HG02884 (cell line): ENCODE data around the gene RPL38.

Experiments used
- ATAC-seq: cut with Tn5 transposase; IDR thresholded peaks from one replicate; pipeline ENCODE4 v1.9.1; 2021; ENCODE audit warnings: mild to moderate bottlenecking, moderate library complexity; ENCODE audit not compliant: unreplicated experiment

Gene RPL38

GRCh38 chr17:74203439-74204240 lies at the start of gene RPL38:
TSS of gene RPL38 (plus strand) at chr17:74203678. CDS start at chr17:74203956, 278 bp downstream.
- ATAC-seq = peak; percentile 62

GRCh38 chr17:74153821-74154430 lies 49.6 kb upstream of the RPL38 start:
- ATAC-seq = no peak

GRCh38 chr17:74156878-74157277 lies 46.6 kb upstream of the RPL38 start:
- ATAC-seq = no peak

DNA sequence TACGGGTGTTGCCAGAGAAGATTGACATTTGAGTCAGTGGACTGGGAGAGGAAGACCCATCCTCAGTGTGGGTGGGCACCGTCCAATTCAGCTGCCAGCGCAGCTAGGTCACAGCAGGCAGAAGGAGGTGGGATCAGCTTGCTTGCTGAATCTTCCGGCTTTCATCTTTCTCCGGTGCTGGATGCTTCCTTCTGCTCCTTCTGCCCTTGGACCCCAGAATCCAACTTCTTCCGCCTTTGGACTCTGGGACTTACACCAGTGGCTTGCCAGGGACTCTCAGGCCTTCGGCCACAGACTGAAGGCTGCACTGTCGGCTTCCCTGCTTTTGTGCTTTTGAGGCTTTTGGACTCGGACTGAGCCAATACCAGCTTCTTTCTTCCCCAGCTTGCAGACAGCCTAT lies 46.1 kb upstream of the RPL38 start:
- ATAC-seq = no peak

- ATAC-seq = no peak
These were observed 44.7 kb upstream of the RPL38 start for GRCh38 chr17:74158761-74159160.

- no peak for ATAC-seq
These were observed 44.1 kb upstream of the RPL38 start for GRCh38 chr17:74159226-74159840.

DNA sequence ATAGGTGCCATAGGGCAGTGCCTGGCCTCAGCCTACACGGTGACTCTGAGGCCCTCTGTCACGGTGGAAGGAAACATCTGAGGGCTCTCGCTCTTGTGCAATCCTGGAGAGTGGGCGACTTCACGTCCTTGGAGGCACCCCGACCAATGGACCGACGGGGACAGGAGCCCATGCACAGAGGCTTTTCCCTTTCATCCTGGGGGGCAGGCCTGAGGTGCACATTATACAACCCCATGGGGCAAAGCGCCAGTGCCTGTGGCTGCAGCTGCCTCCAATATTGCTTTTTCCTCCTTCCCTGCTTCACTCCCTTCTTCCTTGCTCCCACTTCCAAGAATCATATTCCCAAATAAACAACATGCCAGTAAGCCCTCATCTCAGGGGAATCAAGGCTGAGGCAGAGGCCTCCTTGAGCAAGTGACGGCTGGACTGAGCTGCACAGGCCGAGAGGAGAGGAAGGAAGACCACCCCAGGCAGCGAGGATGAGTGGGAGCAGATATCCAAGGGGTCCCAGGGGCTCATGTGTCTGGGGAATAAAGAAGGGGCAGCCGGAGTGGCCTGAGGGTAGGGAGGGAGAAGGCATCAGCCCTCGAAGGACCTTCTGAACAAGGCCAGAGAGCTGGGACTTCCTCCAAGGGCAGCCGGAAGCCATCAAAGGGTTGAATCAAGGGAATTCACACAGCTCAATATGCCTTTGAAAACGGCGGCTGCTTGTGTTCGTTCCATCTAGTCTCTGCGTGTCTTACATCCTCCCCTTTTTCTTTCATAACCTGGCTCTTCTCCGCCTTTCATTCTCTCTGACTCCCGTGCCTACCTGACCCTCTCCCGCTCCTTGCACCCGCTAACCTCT lies 42.6 kb upstream of the RPL38 start:
- no peak for ATAC-seq

DNA sequence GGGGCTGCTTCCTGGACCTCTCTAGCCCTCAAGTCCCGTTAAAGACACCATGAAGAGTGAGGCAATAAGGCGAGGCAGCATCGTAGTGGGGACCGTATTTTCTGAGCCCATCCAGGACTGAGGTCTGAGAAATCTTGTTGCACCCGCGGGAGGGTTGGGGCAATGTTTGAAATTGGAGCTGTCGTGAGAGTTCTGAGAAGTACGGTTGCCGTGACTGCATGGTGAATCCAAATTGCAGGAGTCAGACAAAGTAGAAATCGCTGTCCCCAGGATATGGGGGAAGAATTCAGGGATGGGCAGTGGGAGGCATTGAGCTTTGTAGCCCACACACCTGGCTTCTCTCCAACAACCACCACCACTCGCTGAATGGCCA lies 42.0 kb upstream of the RPL38 start:
- no peak for ATAC-seq

DNA sequence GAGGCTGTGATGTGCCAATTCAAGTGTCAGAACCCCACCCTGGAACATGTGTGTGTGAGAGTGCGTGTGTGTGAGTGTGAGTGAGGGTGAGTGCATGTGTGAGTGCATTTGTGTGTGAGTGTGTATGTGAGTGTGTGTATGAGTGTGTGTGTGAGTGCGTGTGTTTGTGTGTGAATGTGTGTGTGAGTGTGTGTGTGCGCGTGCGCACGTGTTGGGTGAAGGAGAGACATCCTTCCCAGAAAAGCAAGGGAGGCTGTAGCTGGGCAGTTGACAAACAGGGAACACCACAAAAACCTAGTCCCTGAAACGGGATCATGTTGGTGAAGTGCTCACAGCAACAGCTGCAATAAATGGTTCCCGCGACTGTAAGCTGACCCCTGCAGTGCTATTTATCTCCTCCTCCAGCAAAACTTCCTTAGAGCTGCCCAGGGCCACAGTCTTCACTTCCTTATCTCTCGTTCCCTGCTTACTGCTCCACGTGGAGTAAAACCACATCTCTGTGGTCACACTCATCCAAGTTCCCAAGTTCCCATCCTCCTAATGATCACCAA lies 40.1 kb upstream of the RPL38 start:
- ATAC-seq = no peak

DNA sequence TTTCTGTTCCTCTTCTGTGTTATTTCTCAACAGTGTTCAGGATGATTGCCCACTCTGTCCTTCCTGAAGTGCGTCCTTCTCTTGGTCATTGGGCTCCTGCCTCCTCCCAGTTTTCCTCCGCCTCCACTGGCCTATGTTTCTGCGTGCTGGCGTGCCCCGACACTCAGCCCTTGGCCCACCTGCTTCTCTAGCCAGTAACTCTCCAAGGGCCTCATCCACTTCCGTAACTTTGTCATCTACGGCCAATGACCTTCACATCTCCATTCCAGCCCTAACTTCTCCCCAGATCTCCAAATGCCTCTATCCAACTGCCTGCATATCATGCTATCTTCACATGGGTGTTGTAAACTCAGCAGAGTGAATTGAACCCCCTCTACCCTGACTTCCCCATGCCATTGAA lies 39.6 kb upstream of the RPL38 start:
- no peak for ATAC-seq

- no peak for ATAC-seq
These were observed 38.9 kb upstream of the RPL38 start for GRCh38 chr17:74164446-74165045.

GRCh38 chr17:74165797-74166365 lies 37.6 kb upstream of the RPL38 start:
- no peak for ATAC-seq

DNA sequence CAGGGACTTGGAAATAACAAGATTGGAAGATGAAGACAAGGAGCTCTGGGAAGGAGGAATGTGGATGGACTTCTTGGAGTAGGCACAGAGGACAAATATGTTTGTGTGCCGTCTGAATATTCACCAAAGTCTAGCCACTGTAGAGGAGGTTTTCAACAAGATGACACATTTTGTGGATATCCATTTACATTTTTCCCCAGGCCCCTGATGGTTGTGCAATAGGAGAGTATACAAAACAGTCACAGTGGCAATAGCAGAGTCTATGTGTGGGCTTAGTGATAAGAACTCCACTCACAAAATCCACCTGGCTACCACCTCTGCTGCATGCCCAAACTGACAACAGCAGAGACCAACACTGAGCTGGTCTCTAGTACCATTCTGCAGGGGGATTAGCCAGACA lies 32.6 kb upstream of the RPL38 start:
- ATAC-seq = no peak

DNA sequence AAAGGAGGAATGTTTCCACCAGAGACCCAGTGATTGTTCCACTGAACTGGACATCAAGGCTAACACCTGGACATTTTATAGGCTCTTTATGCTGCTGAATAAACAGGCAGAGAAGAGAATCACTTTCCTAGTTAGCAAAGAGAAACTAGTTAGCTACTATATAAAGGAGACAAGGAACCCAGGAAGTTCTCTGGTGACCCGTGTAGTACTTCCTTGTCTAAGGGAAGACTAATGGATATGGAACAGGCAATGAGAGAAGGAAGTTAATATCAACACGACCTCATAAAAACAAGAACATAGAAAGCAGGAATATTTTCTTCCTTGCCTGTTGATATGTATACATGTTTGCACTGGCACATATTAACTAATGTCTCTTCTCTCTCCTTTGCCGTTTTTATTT lies 30.8 kb upstream of the RPL38 start:
- no peak for ATAC-seq

- no peak for ATAC-seq
These were observed 26.9 kb upstream of the RPL38 start for GRCh38 chr17:74176546-74177001.

DNA sequence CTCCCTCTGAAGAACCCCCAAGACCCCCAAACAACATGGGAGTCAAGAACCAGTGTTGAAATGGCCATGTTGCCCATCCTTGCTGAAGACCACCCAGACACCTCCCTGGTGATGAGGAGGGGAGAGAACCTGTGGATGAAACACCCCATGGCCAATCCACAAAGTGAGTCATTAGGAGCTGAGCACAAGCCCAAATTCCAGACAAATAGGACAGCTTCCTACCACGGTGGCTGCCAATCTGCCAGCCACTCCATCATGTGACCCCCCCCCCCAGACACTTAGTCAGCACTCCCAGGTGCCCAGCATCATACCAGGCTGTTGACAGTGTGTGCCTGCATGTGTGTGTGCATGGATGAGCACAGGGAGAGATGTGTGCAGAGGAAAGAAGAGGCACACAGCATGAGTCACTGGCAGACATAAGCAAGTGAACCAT lies 26.4 kb upstream of the RPL38 start:
- no peak for ATAC-seq

DNA sequence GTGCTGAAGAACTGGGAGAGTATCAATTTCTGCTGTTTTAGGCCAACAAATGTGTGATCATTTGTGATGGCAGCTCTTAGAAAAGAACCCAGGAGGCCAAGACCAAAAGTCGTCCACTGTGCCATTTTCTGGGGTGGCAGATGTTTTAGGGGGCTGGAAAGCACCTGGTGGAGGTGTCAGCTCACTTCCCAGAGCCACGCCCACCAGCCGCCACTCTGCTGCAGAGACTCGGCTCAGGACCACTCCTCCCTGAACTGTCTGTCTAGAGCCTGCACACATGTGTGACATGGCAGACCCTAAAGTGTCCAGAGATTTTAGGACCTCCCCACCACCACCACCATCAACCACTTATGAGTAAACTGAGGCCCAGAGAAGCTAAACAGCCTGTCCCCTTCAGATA lies 23.9 kb upstream of the RPL38 start:
- ATAC-seq = no peak

DNA sequence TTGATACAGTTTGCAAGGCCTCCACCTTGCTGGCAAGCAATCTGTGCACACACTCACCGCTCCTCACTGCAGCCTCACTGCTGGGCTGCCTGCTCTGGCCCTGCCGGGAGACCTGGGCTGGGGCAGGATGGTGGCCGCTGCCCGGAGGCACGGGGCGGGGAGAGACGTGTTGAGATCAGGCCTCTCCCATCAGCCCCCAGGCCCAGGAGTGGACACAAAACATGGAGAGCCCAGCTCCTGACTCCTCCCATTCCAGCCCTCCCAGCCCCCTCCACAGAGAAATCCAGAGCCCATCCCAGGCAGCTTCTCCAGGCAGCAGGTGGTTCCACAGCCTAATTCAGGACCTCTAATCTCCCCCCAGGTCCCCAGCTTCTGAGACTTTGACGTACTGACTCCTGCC lies 23.1 kb upstream of the RPL38 start:
- ATAC-seq = no peak

DNA sequence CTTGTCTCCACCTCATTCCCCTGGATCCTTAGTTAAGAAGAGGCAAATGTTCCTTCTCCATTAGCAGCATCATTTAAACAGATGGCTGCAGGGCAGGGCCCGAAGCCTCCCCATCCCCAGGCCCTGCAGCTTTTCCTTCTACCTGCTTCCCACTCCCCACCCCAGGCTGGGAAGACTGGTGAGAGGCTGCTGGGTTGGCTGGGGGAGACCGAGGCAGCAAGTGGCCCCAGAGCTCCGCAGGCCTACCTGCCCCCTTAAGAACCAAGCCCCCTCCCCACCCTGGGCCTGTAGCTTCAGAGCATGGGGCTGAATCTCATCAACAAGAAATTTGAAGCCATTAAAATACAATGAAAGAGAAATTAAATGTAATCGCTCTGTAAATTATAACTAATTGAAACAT lies 22.1 kb upstream of the RPL38 start:
- no peak for ATAC-seq

DNA sequence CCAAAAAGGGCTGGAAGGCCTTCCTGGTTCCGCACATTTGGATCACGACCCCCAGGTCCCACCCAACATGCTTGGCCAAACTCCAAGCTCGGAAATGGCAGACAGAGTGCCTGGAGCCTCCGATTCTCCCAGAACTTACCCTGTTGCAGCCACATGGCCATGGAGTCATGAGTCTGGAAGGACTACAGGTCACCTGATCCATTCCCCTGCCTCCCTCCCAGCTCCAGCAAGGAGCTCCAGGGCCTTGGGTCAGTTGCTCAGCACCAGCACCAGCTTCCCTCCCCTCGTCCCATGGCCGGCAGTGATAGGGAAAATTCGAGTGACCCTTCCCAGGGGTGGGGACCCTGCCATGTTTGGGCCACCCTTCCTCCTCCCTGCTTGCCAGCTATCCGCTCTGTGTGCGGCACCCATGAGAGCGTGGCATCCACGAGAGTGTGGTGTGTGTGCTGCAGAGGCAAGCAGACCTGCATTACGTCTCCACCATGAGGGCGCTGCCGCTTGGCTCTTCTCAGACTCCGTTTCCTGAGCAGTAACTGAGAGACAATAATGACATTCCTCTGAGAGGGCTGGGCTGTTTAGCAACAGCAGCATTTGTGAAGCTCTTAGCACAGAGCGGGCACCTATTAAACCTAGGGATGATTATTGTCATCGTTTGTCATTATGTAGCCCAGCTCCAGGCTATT lies 21.3 kb upstream of the RPL38 start:
- no peak for ATAC-seq
